ENCODE results near the gene CTNNBL1. TPM values are rescaled to one million over a fixed set of nuclear protein-coding genes. Genes with fewer than 3 reads are reported as not detected.
"Not testable (repeated sequence)": the region's sequence is repeated elsewhere in the genome, so short reads cannot be mapped to it uniquely, and the experiment has no call there.

CTNNBL1 gene
- total and polyA plus RNA-seq, 12 donors = 42.2 to 104 (median 52.0) TPM

DNA sequence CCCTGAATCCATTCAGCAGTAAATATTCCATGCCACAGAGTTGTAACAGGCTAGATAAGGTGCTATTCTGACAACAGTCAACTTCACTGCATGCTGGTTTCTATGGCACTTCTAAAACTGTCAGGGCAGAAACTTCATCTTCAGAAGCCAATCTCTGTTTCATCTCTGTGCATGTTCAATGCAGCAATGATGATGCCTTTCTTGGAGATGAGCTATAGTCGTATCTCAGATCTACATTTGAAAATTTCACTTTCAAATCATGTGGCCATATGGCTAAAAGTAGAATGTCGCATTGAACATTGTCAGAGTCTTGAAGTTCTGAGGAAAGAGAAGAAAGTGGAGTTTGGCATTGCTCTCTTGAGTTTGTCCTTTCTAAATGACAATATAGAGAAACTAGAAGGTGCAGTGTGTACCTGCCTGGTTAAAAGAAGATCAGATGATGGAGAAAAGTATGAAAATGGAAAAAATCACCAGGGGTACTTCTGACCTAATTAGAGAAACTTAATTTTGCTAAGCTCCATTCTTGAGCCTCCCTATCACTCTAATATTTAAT lies 160.1 kb downstream of the CTNNBL1 start:
- WGBS, 2 donors = 96 to 99% methylated on average over 2 of the region's 2 CpGs
- peaks cover 0 to 70% (median 11%) of the 10 kb centered on the region in 9 donors for H3K36me3 ChIP-seq
- H3K4me1 ChIP-seq = peaks cover 0 to 19% (median 8%) of the 10 kb centered on the region in 9 donors
- no peaks in the 10 kb centered on the region for H3K9me3 ChIP-seq
- no peak overlapping the region for H3K4me3 ChIP-seq
- no peak for DNase-seq
- ATAC-seq = no peak
- no peaks in the 10 kb centered on the region for H3K27me3 ChIP-seq
- intact Hi-C loops (cut with DNase I) = no loop called here
- H3K27ac ChIP-seq = no peak overlapping the region
- TF ChIP-seq, protein P1, sequence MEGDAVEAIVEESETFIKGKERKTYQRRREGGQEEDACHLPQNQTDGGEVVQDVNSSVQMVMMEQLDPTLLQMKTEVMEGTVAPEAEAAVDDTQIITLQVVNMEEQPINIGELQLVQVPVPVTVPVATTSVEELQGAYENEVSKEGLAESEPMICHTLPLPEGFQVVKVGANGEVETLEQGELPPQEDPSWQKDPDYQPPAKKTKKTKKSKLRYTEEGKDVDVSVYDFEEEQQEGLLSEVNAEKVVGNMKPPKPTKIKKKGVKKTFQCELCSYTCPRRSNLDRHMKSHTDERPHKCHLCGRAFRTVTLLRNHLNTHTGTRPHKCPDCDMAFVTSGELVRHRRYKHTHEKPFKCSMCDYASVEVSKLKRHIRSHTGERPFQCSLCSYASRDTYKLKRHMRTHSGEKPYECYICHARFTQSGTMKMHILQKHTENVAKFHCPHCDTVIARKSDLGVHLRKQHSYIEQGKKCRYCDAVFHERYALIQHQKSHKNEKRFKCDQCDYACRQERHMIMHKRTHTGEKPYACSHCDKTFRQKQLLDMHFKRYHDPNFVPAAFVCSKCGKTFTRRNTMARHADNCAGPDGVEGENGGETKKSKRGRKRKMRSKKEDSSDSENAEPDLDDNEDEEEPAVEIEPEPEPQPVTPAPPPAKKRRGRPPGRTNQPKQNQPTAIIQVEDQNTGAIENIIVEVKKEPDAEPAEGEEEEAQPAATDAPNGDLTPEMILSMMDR (IDR thresholded peaks at IDR 0.05) = no peak

DNA sequence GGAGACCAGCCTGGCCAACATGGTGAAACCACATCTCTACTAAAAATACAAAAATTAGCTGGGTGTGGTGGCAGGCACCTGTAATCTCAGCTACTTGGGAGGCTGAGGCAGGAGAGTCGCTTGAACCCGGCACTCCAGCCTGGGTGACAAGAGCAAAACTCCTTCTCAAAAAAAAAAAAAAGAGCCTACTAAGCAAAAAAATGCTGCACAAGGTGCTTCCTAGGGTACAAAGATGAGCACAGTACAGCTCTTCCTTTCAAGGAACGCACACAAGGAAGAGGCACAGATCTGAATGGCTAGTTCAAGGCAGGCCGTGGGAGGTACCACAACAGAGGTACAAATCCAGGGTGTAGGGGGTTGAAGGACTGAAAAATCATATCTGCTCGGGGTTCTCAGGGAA lies 162.2 kb downstream of the CTNNBL1 start:
- H3K36me3 ChIP-seq = peaks cover 0 to 66% (median 24%) of the 10 kb centered on the region in 9 donors
- H3K4me3 ChIP-seq; H3K27ac ChIP-seq; intact Hi-C loops (cut with DNase I); DNase-seq; H3K9me3 ChIP-seq; H3K27me3 ChIP-seq; ATAC-seq: not testable (repeated sequence)
- H3K4me1 ChIP-seq = peaks cover 0 to 14% (median 6%) of the 10 kb centered on the region in 9 donors
- 94 to 100% methylated on average over 5 of the region's 5 CpGs for WGBS, 2 donors

DNA sequence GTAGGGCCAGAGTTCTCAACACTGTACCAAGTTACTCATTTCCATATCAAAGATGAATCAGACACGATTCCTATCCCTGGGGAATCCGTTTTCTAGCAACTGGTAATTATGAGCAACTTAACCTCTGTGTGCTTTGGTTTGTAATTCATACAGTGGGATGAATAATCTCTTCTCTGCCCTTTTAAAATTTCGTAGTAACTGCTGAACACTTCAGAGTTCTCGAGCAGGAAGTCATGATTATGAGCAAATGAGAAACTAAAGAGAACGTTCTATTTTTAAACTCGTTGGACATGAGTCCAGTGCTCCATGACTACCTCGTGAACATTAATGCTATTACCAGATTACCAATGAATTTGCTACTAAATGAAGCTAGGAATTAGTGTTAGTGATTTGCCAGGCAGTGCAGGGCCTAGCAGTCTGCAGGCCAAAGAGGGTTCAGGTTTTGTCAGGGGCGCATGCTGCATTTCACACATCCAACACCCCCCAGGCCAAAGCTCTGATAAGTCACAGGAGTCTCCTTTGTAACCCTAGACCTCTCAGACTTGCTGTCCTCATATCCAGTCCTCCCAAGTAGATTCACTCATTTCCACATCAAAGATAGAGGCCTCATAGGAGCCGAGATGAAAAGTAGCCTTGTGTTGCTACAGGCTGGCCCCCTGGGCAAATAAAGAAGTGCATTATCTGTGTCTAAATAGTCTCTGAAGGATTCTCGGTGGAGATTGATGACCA lies 163.3 kb downstream of the CTNNBL1 start:
- TF ChIP-seq, protein P1 (IDR thresholded peaks at IDR 0.05) = no peak
- no peak for DNase-seq
- no peaks in the 10 kb centered on the region for H3K27me3 ChIP-seq
- no peaks in the 10 kb centered on the region for H3K9me3 ChIP-seq
- ATAC-seq = peak in 4 of 8 donors; percentile 29 to 69 (median 38)
- intact Hi-C loops (cut with DNase I) = no loop called here
- no peak overlapping the region for H3K4me3 ChIP-seq
- peak overlapping the region in 1 of 10 donors; percentile 17 for H3K27ac ChIP-seq
- H3K36me3 ChIP-seq = peaks cover 0 to 69% (median 30%) of the 10 kb centered on the region in 9 donors
- WGBS, 2 donors = 52 to 57% methylated on average over 10 of the region's 10 CpGs
- peaks cover 0 to 14% (median 6%) of the 10 kb centered on the region in 9 donors for H3K4me1 ChIP-seq

DNA sequence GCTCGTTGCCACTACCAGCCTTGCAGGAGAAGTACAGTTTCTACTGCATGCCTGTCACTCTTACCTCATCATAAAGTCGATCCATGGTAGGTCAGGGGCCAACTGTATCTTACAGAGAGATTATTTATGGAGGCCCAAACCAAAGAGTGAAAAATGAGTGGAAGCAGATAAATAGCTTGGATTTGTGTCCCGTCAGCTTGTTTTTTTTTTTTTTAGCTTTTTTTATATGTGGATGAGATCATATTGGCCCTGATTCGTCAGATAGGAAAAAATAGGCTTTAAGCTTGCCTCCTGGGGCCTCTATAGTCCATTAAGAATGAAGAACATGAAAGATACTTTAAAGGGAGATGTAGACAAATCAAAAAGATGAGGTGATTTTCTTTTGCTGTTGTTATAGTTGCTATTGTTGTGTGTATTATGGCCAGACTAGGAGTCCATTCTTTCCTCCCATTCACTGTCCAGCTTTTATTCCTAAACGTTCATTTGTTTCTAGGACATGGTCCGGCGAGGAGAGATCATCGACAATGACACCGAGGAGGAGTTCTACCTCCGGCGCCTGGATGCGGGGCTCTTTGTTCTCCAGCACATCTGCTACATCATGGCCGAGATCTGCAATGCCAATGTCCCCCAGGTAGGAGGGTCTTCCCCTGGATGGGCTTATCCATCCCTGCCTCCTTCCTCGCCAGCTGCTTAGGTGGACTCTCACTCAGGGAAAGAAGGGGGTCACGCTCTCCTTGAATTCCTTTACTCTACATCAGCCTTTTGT lies 165.8 kb downstream of the CTNNBL1 start:
- Histone ChIP-seq H3K36me3 (peaks cover 0 to 67% (median 20%) of the 10 kb centered on the region in 9 donors), H3K27me3 (no peaks in the 10 kb centered on the region), H3K4me3 (no peak overlapping the region), H3K27ac (no peak overlapping the region), H3K4me1 (peaks cover 0 to 14% (median 6%) of the 10 kb centered on the region in 9 donors), H3K9me3 (no peaks in the 10 kb centered on the region)
- ATAC-seq (no peak), DNase-seq (no peak)
- TF ChIP-seq, protein P1 (IDR thresholded peaks at IDR 0.05) = no peak
- intact Hi-C loops (cut with DNase I) = no loop called here
- WGBS, 2 donors = 93 to 94% methylated on average over 15 of the region's 15 CpGs

Data from heart right ventricle (tissue), 16 donors.